MCF 10A (cell line): ENCODE measurements around the gene SAMD11. TPM values are rescaled to one million over a fixed set of nuclear protein-coding genes. Genes with fewer than 3 reads are reported as not detected.

ENCODE experiments used
- BruUV-seq: library from RNA; stranded (reverse); fragments of 400-500 nt; replicated peaks from 2 replicates; lab custom pipeline; 2021; lab: Mats Ljungman, UMichigan
- CTCF ChIA-PET: fragments of 300-600 bp; sonication (Branson Sonifier 250); formaldehyde crosslinking; extraction: SDS; loops from one replicate; lab custom pipeline; 2021; ENCODE audit warnings: antibody characterized with exemption, inconsistent platforms; lab: Yijun Ruan, JAX
- POLR2A ChIA-PET: fragments of 300-600, 350-650 bp; sonication (Branson Sonifier 250); formaldehyde crosslinking; extraction: SDS; loops from one replicate; lab custom pipeline; 2020; ENCODE audit warnings: antibody characterized with exemption, inconsistent platforms; lab: Yijun Ruan, JAX
- DNase-seq: peaks from one replicate; pipeline ENCODE4 v3.0.0-alpha.2; 2018; ENCODE audit not compliant: unreplicated experiment
- H3K27ac Mint-ChIP-seq: one replicate; pipeline ENCODE4 v1.8.0; 2022; ENCODE audit warnings: mild to moderate bottlenecking, low read depth, mixed read lengths; ENCODE audit not compliant: unreplicated experiment
- H3K27me3 Mint-ChIP-seq: one replicate; pipeline ENCODE4 v1.8.0; 2022; ENCODE audit warnings: mixed read lengths; ENCODE audit not compliant: insufficient read depth, unreplicated experiment
- H3K36me3 Mint-ChIP-seq: one replicate; pipeline ENCODE4 v1.8.0; 2022; ENCODE audit warnings: mild to moderate bottlenecking, moderate library complexity, mixed read lengths; ENCODE audit not compliant: insufficient read depth, unreplicated experiment
- H3K4me1 Mint-ChIP-seq: one replicate; pipeline ENCODE4 v1.8.0; 2022; ENCODE audit warnings: mixed read lengths; ENCODE audit not compliant: insufficient read depth, unreplicated experiment
- H3K4me3 Mint-ChIP-seq: one replicate; pipeline ENCODE4 v1.8.0; 2022; ENCODE audit warnings: mild to moderate bottlenecking, moderate library complexity, mixed read lengths; ENCODE audit not compliant: unreplicated experiment
- H3K9me3 Mint-ChIP-seq: one replicate; pipeline ENCODE4 v1.8.0; 2022; ENCODE audit warnings: mixed read lengths; ENCODE audit not compliant: unreplicated experiment
- CTCF ChIP-seq: fragments of 200-600 bp; IDR thresholded peaks from one replicate; pipeline ENCODE4 v1.8.0; 2022; ENCODE audit warnings: antibody characterized with exemption, mild to moderate bottlenecking; ENCODE audit not compliant: unreplicated experiment
- intact Hi-C: fragments of 100-400 bp; cut with micrococcal nuclease; formaldehyde crosslinking; loops from 2 replicates; pipeline ENCODE4 v1.14.1; 2022
- total RNA-seq: library from RNA; stranded (reverse); gene quantifications from 2 replicates; pipeline ENCODE4 v1.2.3, GENCODE V29; 2022

SAMD11 gene
- total RNA-seq, 1 experiment from 2014 or later: not detected

GRCh38 chr1:960363-961131 lies 36.8 kb downstream of the SAMD11 start, which contains the start of gene KLHL17:
Gene KLHL17 (plus strand): TSS chr1:960584. CDS start chr1:960694, 110 bp downstream.
- BruUV-seq: no TSS peak
- Mint-ChIP-seq H3K4me3 (peak within 1 kb of the TSS; percentile 78), H3K27me3 (no peaks in the 10 kb centered on the region), H3K4me1 (peaks cover 8% of the 10 kb centered on the region), H3K27ac (no peak within 1 kb of the TSS), H3K9me3 (no peaks in the 10 kb centered on the region), H3K36me3 (peaks cover 17% of the 10 kb centered on the region)
- peak; percentile 72 for DNase-seq
- CTCF ChIA-PET: no interaction called here
- no peak for TF ChIP-seq CTCF
- POLR2A ChIA-PET: interaction anchor here (1.4 kb wide), 1 partner anchor 16 kb away, joined by 3 read pairs; no protein-coding TSS in a partner anchor
- intact Hi-C loops: no loop called here

- intact Hi-C loops: no loop called here
- BruUV-seq: no TSS peak
- CTCF ChIA-PET: no interaction called here
- Mint-ChIP-seq H3K4me3 (peak overlapping the region; percentile 65), H3K27me3 (no peaks in the 10 kb centered on the region), H3K9me3 (no peaks in the 10 kb centered on the region), H3K4me1 (peaks cover 8% of the 10 kb centered on the region), H3K27ac (no peak overlapping the region), H3K36me3 (peaks cover 17% of the 10 kb centered on the region)
- POLR2A ChIA-PET: interaction anchor here (1.4 kb wide), 1 partner anchor 15 kb away, joined by 3 read pairs; no protein-coding TSS in a partner anchor
- no peak for DNase-seq
- no peak for TF ChIP-seq CTCF
These were observed 37.5 kb downstream of the SAMD11 start for GRCh38 chr1:961132-961669.

GRCh38 chr1:962381-963300 lies 38.9 kb downstream of the SAMD11 start:
- Mint-ChIP-seq H3K4me1 (peaks cover 4% of the 10 kb centered on the region), H3K27ac (no peak overlapping the region), H3K4me3 (peak overlapping the region; percentile 65), H3K9me3 (no peaks in the 10 kb centered on the region), H3K36me3 (peaks cover 16% of the 10 kb centered on the region), H3K27me3 (no peaks in the 10 kb centered on the region)
- TF ChIP-seq CTCF: no peak
- intact Hi-C loops: no loop called here
- POLR2A ChIA-PET: no interaction called here
- DNase-seq: no peak
- no TSS peak for BruUV-seq
- CTCF ChIA-PET: interaction anchor here (0.6 kb wide), 1 partner anchor 373 kb away, joined by 4 read pairs; no protein-coding TSS in a partner anchor

GRCh38 chr1:963301-963651 lies 39.6 kb downstream of the SAMD11 start:
- Mint-ChIP-seq H3K4me3 (no peak overlapping the region), H3K36me3 (peaks cover 11% of the 10 kb centered on the region), H3K9me3 (no peaks in the 10 kb centered on the region), H3K27ac (no peak overlapping the region), H3K27me3 (no peaks in the 10 kb centered on the region), H3K4me1 (peaks cover 2% of the 10 kb centered on the region)
- TF ChIP-seq CTCF: no peak
- no peak for DNase-seq
- CTCF ChIA-PET: no interaction called here
- POLR2A ChIA-PET: no interaction called here
- intact Hi-C loops: no loop called here
- no TSS peak for BruUV-seq
